ENCODE measurements around the gene PCSK1N. TPM values are rescaled to one million over a fixed set of nuclear protein-coding genes. Genes with fewer than 3 reads are reported as not detected.

Gene PCSK1N
- polyA plus RNA-seq, 1 of the 3 experiments (the other 2 are of a cell fraction), result 35.0 TPM

Other genes starting within 250 kb of the PCSK1N start
- 58.0 and 101 TPM in 2 replicates for gene WDR13, start 238.1 kb downstream of the PCSK1N start, polyA plus RNA-seq (2012; rRNA removed)
- 0.24 and 0.30 TPM in 2 replicates for gene WAS, start 151.8 kb downstream of the PCSK1N start, polyA plus RNA-seq (2012; rRNA removed)
- gene SUV39H1, start 138.9 kb downstream of the PCSK1N start, polyA plus RNA-seq (2012; rRNA removed), result 6.3 and 8.5 TPM in 2 replicates
- gene GLOD5, start 73.9 kb downstream of the PCSK1N start, polyA plus RNA-seq (2012; rRNA removed), result not detected in 2 replicates
- gene GATA1, start 49.0 kb downstream of the PCSK1N start, polyA plus RNA-seq (2012; rRNA removed), result not detected in 2 replicates
- 34.0 and 48.9 TPM in 2 replicates for gene HDAC6, start 33.5 kb downstream of the PCSK1N start, polyA plus RNA-seq (2012; rRNA removed)
- gene ERAS, start 9.1 kb downstream of the PCSK1N start, polyA plus RNA-seq (2012; rRNA removed), result 0.03 and 0.06 TPM in 2 replicates
- 81.0 and 87.0 TPM in 2 replicates for gene TIMM17B, start 62.2 kb upstream of the PCSK1N start, polyA plus RNA-seq (2012; rRNA removed)
- 67.2 and 113 TPM in 2 replicates for gene PQBP1, start 62.3 kb upstream of the PCSK1N start, polyA plus RNA-seq (2012; rRNA removed)
- 71.3 and 79.3 TPM in 2 replicates for gene SLC35A2, start 76.0 kb upstream of the PCSK1N start, polyA plus RNA-seq (2012; rRNA removed)
- gene PIM2, start 83.4 kb upstream of the PCSK1N start, polyA plus RNA-seq (2012; rRNA removed), result 12.3 and 14.5 TPM in 2 replicates
- 90.4 and 97.0 TPM in 2 replicates for gene OTUD5, start 122.0 kb upstream of the PCSK1N start, polyA plus RNA-seq (2012; rRNA removed)
- 0.99 and 1.2 TPM in 2 replicates for gene KCND1, start 136.2 kb upstream of the PCSK1N start, polyA plus RNA-seq (2012; rRNA removed)
- gene GRIPAP1, start 166.7 kb upstream of the PCSK1N start, polyA plus RNA-seq (2012; rRNA removed), result 63.6 and 66.9 TPM in 2 replicates
- 14.0 and 14.6 TPM in 2 replicates for gene TFE3, start 207.7 kb upstream of the PCSK1N start, polyA plus RNA-seq (2012; rRNA removed)
- 1.6 and 2.1 TPM in 2 replicates for gene CCDC120, start 223.4 kb upstream of the PCSK1N start, polyA plus RNA-seq (2012; rRNA removed)
- 67.6 and 91.9 TPM in 2 replicates for gene PRAF2, start 238.4 kb upstream of the PCSK1N start, polyA plus RNA-seq (2012; rRNA removed)
- 108 and 129 TPM in 2 replicates for gene WDR45, start 244.3 kb upstream of the PCSK1N start, polyA plus RNA-seq (2012; rRNA removed)

All from SK-N-SH (cell line).